Breast epithelium (tissue), 3 donors: Measurements from ENCODE around the gene PRELID1.

ENCODE experiments used
- POLR2A ChIP-seq: fragments of 450-650 bp; IDR thresholded peaks from one replicate; pipeline ENCODE4 v1.6.1; 2016; ENCODE audit warnings: antibody characterized with exemption, mild to moderate bottlenecking, moderate library complexity
- TF ChIP-seq, protein P1 (sequence below), 3 donors: fragments of 450-650 bp; IDR thresholded peaks; one replicate each; pipeline ENCODE4 v1.5.1; 2016 to 2017; ENCODE audit warnings: antibody characterized with exemption in 3 of 3, mild to moderate bottlenecking in 3 of 3, moderate library complexity in 3 of 3

DNA sequence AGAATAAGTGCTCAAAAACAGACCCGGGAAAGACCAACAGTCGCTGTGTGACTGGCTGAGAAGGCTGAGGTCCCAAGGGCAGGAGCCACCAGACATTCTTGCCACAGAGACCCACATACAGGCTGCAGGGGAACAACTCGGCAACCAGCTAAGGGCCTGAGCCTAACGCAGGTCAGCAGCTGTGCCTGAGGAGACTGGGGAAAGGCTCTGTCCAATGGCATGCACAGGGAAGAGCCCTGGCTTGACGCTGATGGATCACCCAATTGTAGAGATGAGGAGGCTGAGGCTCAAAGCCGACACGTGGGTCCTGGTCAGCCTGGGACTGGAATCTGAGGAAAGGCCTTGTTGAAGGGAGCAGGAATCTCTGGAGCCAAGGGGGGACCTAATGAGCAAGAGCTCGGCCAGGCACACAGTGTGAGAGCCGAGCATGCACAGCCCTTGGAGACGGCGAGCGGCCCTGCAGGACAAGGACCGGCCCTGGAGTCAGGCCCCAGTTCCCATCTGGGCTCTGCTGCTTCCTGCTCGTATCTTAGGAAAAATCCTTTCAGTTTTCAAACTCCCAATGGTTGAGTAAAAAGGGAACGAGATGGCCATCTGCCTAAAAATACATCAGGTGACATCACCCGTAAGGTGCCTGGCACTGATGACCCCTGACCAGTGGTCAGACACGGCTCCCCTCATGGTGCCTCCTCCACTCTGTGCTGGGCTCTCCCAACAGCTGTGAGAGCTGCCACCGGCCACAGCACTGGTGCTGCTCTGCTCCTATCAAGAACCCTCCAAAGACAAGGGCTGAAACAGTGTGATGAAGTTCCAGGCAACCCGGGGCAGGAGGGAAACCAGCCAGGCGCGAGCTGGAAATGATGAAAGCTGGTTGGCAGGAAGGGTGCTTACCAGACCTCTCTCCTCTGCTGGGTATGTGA is 31.4 kb downstream of the PRELID1 start:
- TF ChIP-seq, protein P1, sequence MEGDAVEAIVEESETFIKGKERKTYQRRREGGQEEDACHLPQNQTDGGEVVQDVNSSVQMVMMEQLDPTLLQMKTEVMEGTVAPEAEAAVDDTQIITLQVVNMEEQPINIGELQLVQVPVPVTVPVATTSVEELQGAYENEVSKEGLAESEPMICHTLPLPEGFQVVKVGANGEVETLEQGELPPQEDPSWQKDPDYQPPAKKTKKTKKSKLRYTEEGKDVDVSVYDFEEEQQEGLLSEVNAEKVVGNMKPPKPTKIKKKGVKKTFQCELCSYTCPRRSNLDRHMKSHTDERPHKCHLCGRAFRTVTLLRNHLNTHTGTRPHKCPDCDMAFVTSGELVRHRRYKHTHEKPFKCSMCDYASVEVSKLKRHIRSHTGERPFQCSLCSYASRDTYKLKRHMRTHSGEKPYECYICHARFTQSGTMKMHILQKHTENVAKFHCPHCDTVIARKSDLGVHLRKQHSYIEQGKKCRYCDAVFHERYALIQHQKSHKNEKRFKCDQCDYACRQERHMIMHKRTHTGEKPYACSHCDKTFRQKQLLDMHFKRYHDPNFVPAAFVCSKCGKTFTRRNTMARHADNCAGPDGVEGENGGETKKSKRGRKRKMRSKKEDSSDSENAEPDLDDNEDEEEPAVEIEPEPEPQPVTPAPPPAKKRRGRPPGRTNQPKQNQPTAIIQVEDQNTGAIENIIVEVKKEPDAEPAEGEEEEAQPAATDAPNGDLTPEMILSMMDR (IDR thresholded peaks at IDR 0.05), result no peak
- TF ChIP-seq POLR2A, result no peak
